H1 (cell line): ENCODE results near the gene ZNF521. TPM values are rescaled to one million over a fixed set of nuclear protein-coding genes. Genes with fewer than 3 reads are reported as not detected.
A peak's percentile ranks its signal among the peaks of the same experiment; 100 is the strongest.
"Not testable (repeated sequence)": the region's sequence is repeated elsewhere in the genome, so short reads cannot be mapped to it uniquely, and the experiment has no call there.

Experiments
- CTCF ChIA-PET: fragments of 300-600 bp; sonication (Branson Sonifier 250); formaldehyde crosslinking; loops from one replicate; lab custom pipeline; 2021; ENCODE audit not compliant: partially characterized antibody; lab: Charles Lee
- POLR2A ChIA-PET: fragments of 300-600 bp; sonication (Branson Sonifier 250); formaldehyde crosslinking; loops from one replicate; lab custom pipeline; 2021; ENCODE audit warnings: inconsistent platforms; ENCODE audit not compliant: partially characterized antibody; lab: Charles Lee
- DNase-seq, 2 experiments: peaks; one replicate each; pipeline versions ENCODE4 v3.0.0 to v3.0.0-alpha.2; 2010 to 2022; ENCODE audit warnings: low spot score in 2 of 2, low read depth in 1 of 2, mixed read lengths in 1 of 2
- FAIRE-seq: peaks from 2 replicates; lab custom pipeline; 2011; peaks lifted over from hg19 to GRCh38; lab: Jason Lieb, UNC
- H2AFZ ChIP-seq: 2 replicates; pipeline ENCODE4 v1.8.1; 2012; ENCODE audit warnings: low read length, inconsistent platforms
- H2AK5ac ChIP-seq: 2 replicates; pipeline ENCODE4 v1.6.1; 2013; ENCODE audit warnings: low read depth, low read length
- H2BK120ac ChIP-seq: replicated peaks from 2 replicates; pipeline ENCODE3; 2013; ENCODE audit warnings: low read depth, low read length, inconsistent platforms
- H2BK12ac ChIP-seq: 2 replicates; pipeline ENCODE4 v1.6.1; 2013; ENCODE audit warnings: low read depth, low read length
- H2BK15ac ChIP-seq: 2 replicates; pipeline ENCODE4 v1.6.1; 2013; ENCODE audit warnings: low read length
- H2BK20ac ChIP-seq: 2 replicates; pipeline ENCODE4 v1.6.1; 2013; ENCODE audit warnings: low read length
- H2BK5ac ChIP-seq: 2 replicates; pipeline ENCODE4 v1.6.1; 2013; ENCODE audit warnings: low read depth, low read length
- H3K14ac ChIP-seq: 2 replicates; pipeline ENCODE4 v1.6.1; 2013; ENCODE audit warnings: inconsistent platforms; ENCODE audit not compliant: insufficient read length
- H3K18ac ChIP-seq: 2 replicates; pipeline ENCODE4 v1.6.1; 2013; ENCODE audit warnings: low read length; ENCODE audit errors: extremely low read depth
- H3K23ac ChIP-seq: 2 replicates; pipeline ENCODE4 v1.6.1; 2013; ENCODE audit warnings: inconsistent platforms; ENCODE audit not compliant: insufficient read length
- H3K23me2 ChIP-seq: 2 replicates; pipeline ENCODE4 v1.6.1; 2013; ENCODE audit warnings: low read depth, low read length
- H3K27ac ChIP-seq: 2 replicates; pipeline ENCODE4 v1.6.1; 2011; ENCODE audit warnings: low read depth, low read length, inconsistent platforms
- H3K27me3 ChIP-seq, 4 experiments: replicated peaks in 1 of 4; 1 replicate in 1 of 4; 2 replicates in 3 of 4; pipeline versions ENCODE4 v1.6.1 to v1.8.1; 2011 to 2013; ENCODE audit warnings: low read length in 3 of 4, mild to moderate bottlenecking in 3 of 4, inconsistent platforms in 2 of 4, mixed read lengths in 2 of 4, moderate library complexity in 1 of 4; ENCODE audit not compliant: control insufficient read depth in 3 of 4, insufficient read depth in 3 of 4; ENCODE audit errors: extremely low read depth in 1 of 4
- H3K36me3 ChIP-seq, 4 experiments: 2 replicates each; pipeline versions ENCODE4 v1.6.1 to v1.8.1; 2011 to 2013; ENCODE audit warnings: mild to moderate bottlenecking in 4 of 4, low read length in 3 of 4, moderate library complexity in 2 of 4, control low read depth in 1 of 4, inconsistent platforms in 1 of 4; ENCODE audit not compliant: insufficient read depth in 4 of 4, control insufficient read depth in 2 of 4
- H3K4ac ChIP-seq: replicated peaks from 2 replicates; pipeline ENCODE3; 2013; ENCODE audit warnings: low read length, low read depth, mixed read lengths, inconsistent platforms; ENCODE audit not compliant: insufficient read length
- H3K4me1 ChIP-seq, 4 experiments: replicated peaks in 1 of 4; 1 replicate in 1 of 4; 2 replicates in 3 of 4; pipeline versions ENCODE4 v1.6.1 to v1.8.1; 2011 to 2013; ENCODE audit warnings: low read length in 3 of 4, inconsistent platforms in 2 of 4, mixed read lengths in 1 of 4; ENCODE audit not compliant: insufficient read depth in 4 of 4, control insufficient read depth in 3 of 4
- H3K4me2 ChIP-seq, 2 experiments: 2 replicates each; pipeline versions ENCODE4 v1.6.1 to v1.8.1; 2011 to 2013; ENCODE audit warnings: low read depth in 2 of 2, low read length in 2 of 2, control low read depth in 1 of 2, inconsistent platforms in 1 of 2, mild to moderate bottlenecking in 1 of 2; ENCODE audit not compliant: insufficient read depth in 1 of 2
- H3K4me3 ChIP-seq, 4 experiments: fragments of 200-600, 300-600 bp in 1 of 4; sonication (generic), shearing (Covaris generic), sonication (Bioruptor Twin) in 1 of 4; 2 replicates each; pipeline versions ENCODE4 v1.5.1 to v1.8.1; 2011 to 2016; ENCODE audit warnings: low read length in 4 of 4, low read depth in 3 of 4, control low read depth in 2 of 4, inconsistent platforms in 2 of 4, mild to moderate bottlenecking in 2 of 4, mixed read lengths in 1 of 4, moderate library complexity in 1 of 4; ENCODE audit not compliant: insufficient read depth in 2 of 4; ENCODE audit errors: extremely low read depth in 1 of 4
- H3K56ac ChIP-seq: replicated peaks from 2 replicates; pipeline ENCODE3; 2013; ENCODE audit warnings: low read depth, mild to moderate bottlenecking, mixed read lengths, low read length, inconsistent platforms; ENCODE audit not compliant: insufficient read length
- H3K79me1 ChIP-seq: 2 replicates; pipeline ENCODE4 v1.6.1; 2013; ENCODE audit warnings: low read depth, low read length, control low read depth
- H3K79me2 ChIP-seq, 2 experiments: 2 replicates each; pipeline versions ENCODE4 v1.6.1 to v1.8.1; 2012 to 2013; ENCODE audit warnings: low read length in 2 of 2, mild to moderate bottlenecking in 2 of 2, inconsistent platforms in 1 of 2; ENCODE audit not compliant: insufficient read depth in 2 of 2, control insufficient read depth in 1 of 2
- H3K9ac ChIP-seq, 4 experiments: replicated peaks in 1 of 4; 1 replicate in 1 of 4; 2 replicates in 3 of 4; pipeline versions ENCODE4 v1.6.1 to v1.8.1; 2011 to 2013; ENCODE audit warnings: low read depth in 3 of 4, low read length in 3 of 4, control low read depth in 2 of 4, mild to moderate bottlenecking in 2 of 4, moderate library complexity in 2 of 4, inconsistent platforms in 1 of 4; ENCODE audit errors: extremely low read depth in 1 of 4
- H3K9me3 ChIP-seq, 2 experiments: 2 replicates each; pipeline versions ENCODE4 v1.6.1 to v1.8.1; 2012 to 2013; ENCODE audit warnings: mild to moderate bottlenecking in 2 of 2, moderate library complexity in 2 of 2, control low read depth in 1 of 2, inconsistent platforms in 1 of 2, low read depth in 1 of 2, low read length in 1 of 2, mixed read lengths in 1 of 2; ENCODE audit not compliant: insufficient read depth in 2 of 2
- H4K20me1 ChIP-seq, 2 experiments: replicated peaks in 1 of 2; 2 replicates each; pipeline versions ENCODE3 to v1.8.1; 2011 to 2013; ENCODE audit warnings: inconsistent platforms in 2 of 2, low read length in 2 of 2, mild to moderate bottlenecking in 1 of 2; ENCODE audit not compliant: insufficient read depth in 2 of 2, control insufficient read depth in 1 of 2
- H4K5ac ChIP-seq: 2 replicates; pipeline ENCODE4 v1.6.1; 2013; ENCODE audit warnings: low read length, low read depth, mixed read lengths, inconsistent platforms; ENCODE audit not compliant: insufficient read length
- H4K8ac ChIP-seq: 2 replicates; pipeline ENCODE4 v1.8.0; 2013; ENCODE audit warnings: mild to moderate bottlenecking, moderate library complexity, low read length, inconsistent platforms; ENCODE audit not compliant: insufficient read depth; ENCODE audit errors: extremely low read depth
- H4K91ac ChIP-seq: replicated peaks from 2 replicates; pipeline ENCODE3; 2013; ENCODE audit warnings: low read length, mixed read lengths, inconsistent platforms; ENCODE audit not compliant: insufficient read length
- ASH2L ChIP-seq: fragments of 200-600, 300-600 bp; sonication (generic); IDR thresholded peaks from one replicate; pipeline ENCODE4 v1.7.1; 2017; ENCODE audit warnings: low read length
- YY1 ChIP-seq: IDR thresholded peaks from 2 replicates; pipeline ENCODE4 v1.6.1; 2011; ENCODE audit warnings: low read depth, mild to moderate bottlenecking, low read length
- WGBS, 2 experiments: shearing (Covaris generic) in 1 of 2; methylation state at CpG; one replicate each; pipeline versions ENCODE4 v1.1.6 to v1.1.7; 2013 to 2015; ENCODE audit warnings: low lambda C conversion rate in 2 of 2, mixed read lengths in 2 of 2, inconsistent platforms in 1 of 2, low coverage in 1 of 2, missing lambda C conversion rate in 1 of 2; ENCODE audit not compliant: insufficient replicate concordance in 2 of 2, insufficient coverage in 1 of 2, insufficient read length in 1 of 2; ENCODE audit errors: extremely low coverage in 1 of 2, missing lambda C conversion rate in 1 of 2; 5-methylcytosine and 5-hydroxymethylcytosine counted together
- polyA plus RNA-seq, 7 experiments: library from polyadenylated mRNA; depleted of rRNA in 3 of 7; stranded (reverse) in 5 of 7; unstranded in 2 of 7; fragments of >200 nt in 5 of 7; fragments of 200-250 nt in 2 of 7; gene quantifications; 1 replicate in 5 of 7; 2 replicates in 1 of 7; 4 replicates in 1 of 7; pipeline versions ENCODE4 v1.2.1 to v1.2.3, GENCODE V29; 2011 to 2013; ENCODE audit warnings: missing spikeins in 2 of 7, mixed read lengths in 2 of 7
- total RNA-seq: library from RNA; stranded (reverse); fragmentation: NEBNext Ultra II Directional; extraction: Animal tissue kit (Norgen Biotek cat#: 25700); gene quantifications from 2 replicates; pipeline ENCODE4 v1.2.1, GENCODE V29; 2021

Gene ZNF521
- total and polyA plus RNA-seq, 2 of the 8 experiments (the other 6 are each of a cell fraction or from before 2014, with no cell fraction given), result 9.5 to 15.8 TPM

DNA sequence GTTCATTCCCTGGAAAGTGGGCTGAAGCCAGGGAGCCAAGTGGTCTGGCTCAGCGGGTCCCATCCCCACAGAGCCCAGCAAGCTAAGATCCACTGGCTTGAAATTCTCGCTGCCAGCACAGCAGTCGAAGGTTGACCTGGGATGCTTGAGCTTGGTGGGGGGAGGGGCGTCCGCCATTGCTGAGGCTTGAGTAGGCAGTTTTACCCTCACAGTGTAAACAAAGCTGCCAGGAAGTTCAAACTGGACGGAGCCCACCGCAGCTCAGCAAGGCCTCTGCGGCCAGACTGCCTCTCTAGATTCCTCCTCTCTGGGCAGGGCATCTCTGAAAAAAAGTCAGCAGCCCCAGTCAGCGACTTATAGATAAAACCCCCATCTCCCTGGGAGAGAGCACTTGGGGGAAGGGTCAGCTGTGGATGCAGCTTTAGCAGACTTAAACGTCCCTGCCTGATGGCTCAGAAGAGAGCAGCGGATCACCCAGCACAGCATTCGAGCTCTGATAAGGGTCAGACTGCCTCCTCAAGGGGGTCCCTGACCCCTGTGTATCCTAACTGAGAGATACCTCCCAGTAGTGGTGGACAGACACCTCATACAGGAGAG is 84.9 kb downstream of the ZNF521 start:
- not testable (repeated sequence) for H3K18ac ChIP-seq, H3K56ac ChIP-seq, DNase-seq
- TF ChIP-seq YY1 (peak; percentile 82; the same call in 1 of the 2 replicates), ASH2L (peak; percentile 72)
- TF ChIP-seq, all 59 proteins: peak for 2; not testable (repeated sequence) for 57
- not testable (repeated sequence) for FAIRE-seq, H3K9ac ChIP-seq, H4K91ac ChIP-seq, H2AFZ ChIP-seq, H3K9me3 ChIP-seq, H3K23me2 ChIP-seq, H3K79me1 ChIP-seq, H2BK12ac ChIP-seq, H2BK20ac ChIP-seq, H4K20me1 ChIP-seq, H3K27me3 ChIP-seq, H3K79me2 ChIP-seq, H3K4ac ChIP-seq, H4K5ac ChIP-seq, H2BK120ac ChIP-seq, H3K23ac ChIP-seq, H4K8ac ChIP-seq, H3K14ac ChIP-seq, H3K36me3 ChIP-seq, H2BK15ac ChIP-seq
- ChIA-PET CTCF (interaction anchor here (1.1 to 1.7 kb wide), 3 partner anchors 9 to 391 kb away, joined by 3 to 6 read pairs (median 4); no protein-coding TSS in a partner anchor), POLR2A (interaction anchor here (1.3 to 1.4 kb wide), 2 partner anchors 9 to 14 kb away, joined by 3 read pairs; no protein-coding TSS in a partner anchor)
- Histone ChIP-seq H2BK5ac (peak overlapping the region; percentile 73; the same call in 1 of the 2 replicates), H3K4me1 (peaks cover 3 to 15% (median 9%) of the 10 kb centered on the region in 4 experiments), H3K27ac (peak overlapping the region; percentile 59; the same call in 1 of the 2 replicates), H3K4me3 (peak overlapping the region in 1 of 4 experiments; percentile 3; a peak in 2 of 8 replicates), H3K4me2 (peak overlapping the region; percentile 34 to 48; a peak in 3 of 4 replicates), H2AK5ac (peak overlapping the region; percentile 90; the same call in 1 of the 2 replicates)
- WGBS, 2 experiments, result 67% methylated on average over 9 of the region's 12 CpGs; no CpG with 5 or more reads in 1 of the 2 experiments
